Measurements from ENCODE around the gene WASL.

WASL gene

DNA sequence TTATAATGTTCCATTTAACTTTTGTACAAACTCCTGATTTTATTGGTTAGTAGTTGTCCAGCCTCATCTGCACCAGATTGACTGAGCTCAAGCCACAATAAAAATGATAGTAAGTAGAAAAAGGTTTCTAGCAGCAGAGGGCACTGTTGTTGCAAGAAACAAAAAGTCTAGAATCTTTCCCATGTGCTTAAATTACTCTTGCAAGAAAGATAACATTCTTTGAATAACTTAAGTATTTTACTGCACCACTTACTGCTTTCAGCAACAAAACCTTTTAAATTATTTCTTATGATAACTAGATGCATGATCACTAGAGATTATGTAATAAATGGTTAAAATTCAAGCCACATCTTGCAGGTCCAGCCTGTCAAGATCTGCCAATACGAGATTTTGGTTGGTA lies 66.1 kb downstream of the WASL start:
- H3K27me3 ChIP-seq: no peaks in the 10 kb centered on the region
- no peaks in the 10 kb centered on the region for H3K9me3 ChIP-seq

DNA sequence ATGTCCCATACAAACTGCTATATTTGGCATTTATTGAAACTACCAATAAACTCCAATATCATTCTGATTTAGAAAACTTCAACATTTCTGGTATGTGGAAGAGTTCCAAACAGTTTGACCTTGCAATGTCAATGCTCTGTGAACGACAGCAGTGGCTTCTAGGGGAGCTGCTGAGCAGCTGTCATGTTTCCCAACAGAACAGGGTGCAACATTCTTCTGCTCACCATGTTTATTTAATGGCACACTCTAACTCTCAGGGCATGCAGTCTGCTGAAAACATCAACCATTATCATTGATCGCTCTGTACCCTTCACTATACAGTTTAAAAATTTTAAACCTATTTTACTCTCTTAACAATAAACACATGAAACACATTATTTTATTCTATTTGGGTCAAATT lies 67.2 kb downstream of the WASL start:
- Histone ChIP-seq H3K9ac (no peak overlapping the region), H3K4me3 (no peak overlapping the region), H4K20me1 (no peaks in the 10 kb centered on the region), H3K4me2 (no peak overlapping the region), H3K36me3 (peaks cover 24% of the 10 kb centered on the region), H3K9me3 (no peaks in the 10 kb centered on the region), H3K4me1 (no peaks in the 10 kb centered on the region), H3K27me3 (no peaks in the 10 kb centered on the region), H3K27ac (no peak overlapping the region)
- TF ChIP-seq Cebpa-rat (IDR thresholded peaks at IDR 0.05): no peak

More for the DNA sequence above, 66.1 kb downstream of the WASL start:
- Histone ChIP-seq H3K36me3 (peaks cover 33% of the 10 kb centered on the region), H3K4me2 (no peak overlapping the region), H3K27ac (no peak overlapping the region), H4K20me1 (no peaks in the 10 kb centered on the region), H3K4me1 (no peaks in the 10 kb centered on the region), H3K9ac (no peak overlapping the region), H3K4me3 (no peak overlapping the region)
- TF ChIP-seq Cebpa-rat (IDR thresholded peaks at IDR 0.05): no peak

- H3K27ac ChIP-seq: no peak overlapping the region
- H3K27me3 ChIP-seq: no peaks in the 10 kb centered on the region
- H3K4me3 ChIP-seq: no peak overlapping the region
- TF ChIP-seq Cebpa-rat (IDR thresholded peaks at IDR 0.05): no peak
- no peaks in the 10 kb centered on the region for H3K9me3 ChIP-seq
- no peaks in the 10 kb centered on the region for H4K20me1 ChIP-seq
- no peak overlapping the region for H3K9ac ChIP-seq
- H3K4me2 ChIP-seq: no peak overlapping the region
- H3K36me3 ChIP-seq: peaks cover 24% of the 10 kb centered on the region
- H3K4me1 ChIP-seq: no peaks in the 10 kb centered on the region
These were observed 68.2 kb downstream of the WASL start for GRCh38 chr7:123680580-123680979.

GRCh38 chr7:123679614-123680013 lies 69.2 kb downstream of the WASL start:
- no peak for TF ChIP-seq Cebpa-rat (IDR thresholded peaks at IDR 0.05)
- no peaks in the 10 kb centered on the region for H3K4me1 ChIP-seq
- H3K4me2 ChIP-seq: no peak overlapping the region
- H4K20me1 ChIP-seq: no peaks in the 10 kb centered on the region
- H3K9ac ChIP-seq: no peak overlapping the region
- no peaks in the 10 kb centered on the region for H3K27me3 ChIP-seq
- H3K4me3 ChIP-seq: no peak overlapping the region
- H3K27ac ChIP-seq: no peak overlapping the region
- H3K36me3 ChIP-seq: peaks cover 17% of the 10 kb centered on the region
- no peaks in the 10 kb centered on the region for H3K9me3 ChIP-seq

DNA sequence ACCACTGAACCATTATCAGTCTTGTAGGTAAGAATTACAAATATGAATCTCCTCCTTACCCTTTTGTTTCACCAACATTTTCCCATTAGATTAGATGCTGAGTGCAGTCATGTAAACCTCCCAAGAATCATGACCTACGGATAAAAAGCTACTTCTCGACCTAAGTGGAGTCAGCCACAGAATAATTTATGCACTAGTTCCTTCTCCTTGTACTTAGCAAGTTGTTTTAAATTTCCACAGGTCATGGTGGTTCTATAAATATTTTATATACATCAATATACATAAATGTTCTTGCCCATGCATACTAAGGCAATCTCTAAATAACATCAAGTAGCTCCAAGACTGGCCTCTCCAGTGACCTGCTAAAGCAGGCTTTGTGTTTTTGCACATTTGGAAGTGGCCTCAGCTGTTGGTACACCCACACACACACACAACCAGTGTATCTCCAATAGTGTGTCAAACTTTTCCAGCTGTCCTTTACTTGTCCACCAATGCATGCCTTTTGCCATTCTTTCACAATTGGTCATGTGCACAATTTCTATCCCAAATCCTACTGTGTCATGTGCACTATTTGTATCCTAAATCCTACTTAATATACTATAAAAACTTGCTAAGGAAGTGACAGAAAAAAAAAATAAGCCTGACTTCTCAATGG lies 71.6 kb downstream of the WASL start:
- no peak overlapping the region for H3K4me3 ChIP-seq
- H4K20me1 ChIP-seq: no peaks in the 10 kb centered on the region
- H3K27ac ChIP-seq: no peak overlapping the region
- H3K36me3 ChIP-seq: peaks cover 16% of the 10 kb centered on the region
- H3K9ac ChIP-seq: no peak overlapping the region
- no peaks in the 10 kb centered on the region for H3K9me3 ChIP-seq
- no peak for TF ChIP-seq Cebpa-rat (IDR thresholded peaks at IDR 0.05)
- no peak overlapping the region for H3K4me2 ChIP-seq
- H3K27me3 ChIP-seq: no peaks in the 10 kb centered on the region
- no peaks in the 10 kb centered on the region for H3K4me1 ChIP-seq

DNA sequence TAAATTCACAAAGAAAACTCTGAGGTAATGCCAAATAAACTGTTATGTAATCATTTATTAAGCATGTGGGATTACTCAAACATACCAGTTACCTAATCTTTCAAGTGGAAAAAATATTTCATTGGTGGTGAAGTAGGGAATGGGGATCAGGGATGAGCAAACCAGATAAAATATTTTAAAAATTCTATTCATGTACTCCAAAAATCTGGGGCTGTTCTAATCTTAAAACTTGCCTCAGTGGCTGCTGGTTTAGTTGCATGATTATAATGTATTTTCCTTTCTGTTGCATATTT lies 73.7 kb downstream of the WASL start:
- peaks cover 7% of the 10 kb centered on the region; the same call in 1 of the 2 replicates for H3K36me3 ChIP-seq
- H3K4me2 ChIP-seq: no peak overlapping the region
- H3K9me3 ChIP-seq: no peaks in the 10 kb centered on the region
- H3K27ac ChIP-seq: no peak overlapping the region
- H4K20me1 ChIP-seq: no peaks in the 10 kb centered on the region
- no peaks in the 10 kb centered on the region for H3K4me1 ChIP-seq
- no peak for TF ChIP-seq Cebpa-rat (IDR thresholded peaks at IDR 0.05)
- no peak overlapping the region for H3K9ac ChIP-seq
- no peak overlapping the region for H3K4me3 ChIP-seq
- no peaks in the 10 kb centered on the region for H3K27me3 ChIP-seq

GRCh38 chr7:123674399-123675180 lies 74.2 kb downstream of the WASL start:
- H3K36me3 ChIP-seq: peaks cover 1% of the 10 kb centered on the region; the same call in 1 of the 2 replicates
- H3K9me3 ChIP-seq: no peaks in the 10 kb centered on the region
- no peak for TF ChIP-seq Cebpa-rat (IDR thresholded peaks at IDR 0.05)
- no peak overlapping the region for H3K9ac ChIP-seq
- no peak overlapping the region for H3K4me3 ChIP-seq
- H3K4me2 ChIP-seq: no peak overlapping the region
- no peaks in the 10 kb centered on the region for H3K27me3 ChIP-seq
- no peaks in the 10 kb centered on the region for H4K20me1 ChIP-seq
- no peaks in the 10 kb centered on the region for H3K4me1 ChIP-seq
- no peak overlapping the region for H3K27ac ChIP-seq

DNA sequence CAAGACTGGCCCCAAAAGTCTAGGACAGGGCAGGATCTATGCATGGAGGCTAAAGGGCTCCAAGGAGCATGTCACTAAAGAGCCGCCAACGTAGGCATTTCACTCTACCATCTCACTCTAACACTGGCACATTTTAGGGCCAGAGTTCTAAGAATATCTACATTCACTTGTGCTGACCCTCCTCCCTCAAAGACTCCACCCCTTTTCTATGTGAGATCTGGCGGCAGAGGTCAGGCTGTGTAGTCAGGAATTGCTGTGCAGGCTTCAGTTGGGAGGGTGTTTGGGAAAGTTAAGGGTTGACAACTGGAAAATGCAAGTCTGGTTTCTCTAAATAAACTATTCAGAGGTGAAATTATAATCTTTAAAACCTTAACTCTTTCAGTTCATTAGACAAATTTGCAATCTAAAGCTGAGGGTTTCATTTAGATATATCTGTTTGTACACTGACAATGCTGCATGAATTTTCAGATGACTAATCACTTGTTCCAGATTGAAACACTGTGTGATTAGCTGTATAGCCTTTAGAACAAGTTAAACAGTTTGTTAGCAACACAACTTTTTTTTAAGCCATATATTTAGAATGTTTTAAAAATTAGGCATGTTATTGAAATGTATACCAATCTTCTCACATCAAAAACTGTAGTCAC lies 74.9 kb downstream of the WASL start:
- Histone ChIP-seq H3K4me1 (no peaks in the 10 kb centered on the region), H3K4me2 (no peak overlapping the region), H3K36me3 (no peaks in the 10 kb centered on the region), H3K27me3 (no peaks in the 10 kb centered on the region), H3K4me3 (no peak overlapping the region), H3K9ac (no peak overlapping the region), H3K27ac (no peak overlapping the region), H4K20me1 (no peaks in the 10 kb centered on the region), H3K9me3 (no peaks in the 10 kb centered on the region)
- no peak for TF ChIP-seq Cebpa-rat (IDR thresholded peaks at IDR 0.05)

DNA sequence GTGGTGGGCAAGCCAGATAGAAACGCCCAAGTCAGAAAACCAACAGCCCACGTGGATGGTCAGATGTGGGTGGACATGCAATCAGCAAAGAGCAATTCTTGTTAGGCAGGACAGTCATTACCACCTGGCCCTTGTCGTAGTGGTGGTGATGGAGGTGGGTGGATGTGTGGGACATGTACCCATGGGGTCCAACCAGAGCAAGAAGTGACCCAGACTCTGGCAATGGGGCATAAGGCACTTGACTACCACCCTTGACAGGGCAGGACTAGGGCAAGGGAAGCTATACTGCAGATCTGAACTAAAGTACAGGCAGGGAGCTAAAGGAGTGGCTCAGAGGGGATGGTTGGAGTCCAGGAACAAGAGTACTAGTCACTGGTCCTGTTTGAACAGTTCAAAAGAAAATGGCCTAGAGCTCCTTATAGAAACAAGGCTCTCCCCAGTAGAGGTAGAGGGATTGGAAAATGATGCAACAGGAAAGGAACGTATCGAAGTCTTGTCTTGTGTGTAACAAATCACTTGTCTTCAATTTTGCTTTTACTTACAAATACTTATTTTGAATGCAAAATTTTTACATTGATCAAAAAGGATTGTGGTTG lies 75.6 kb downstream of the WASL start:
- Histone ChIP-seq H3K4me3 (no peak overlapping the region), H3K27me3 (no peaks in the 10 kb centered on the region), H3K27ac (no peak overlapping the region), H3K36me3 (no peaks in the 10 kb centered on the region), H3K9me3 (no peaks in the 10 kb centered on the region), H3K4me1 (no peaks in the 10 kb centered on the region), H4K20me1 (no peaks in the 10 kb centered on the region), H3K4me2 (no peak overlapping the region), H3K9ac (no peak overlapping the region)
- TF ChIP-seq Cebpa-rat (IDR thresholded peaks at IDR 0.05): no peak

GRCh38 chr7:123669485-123669884 lies 79.3 kb downstream of the WASL start:
- no peaks in the 10 kb centered on the region for H4K20me1 ChIP-seq
- H3K27ac ChIP-seq: no peak overlapping the region
- no peak overlapping the region for H3K4me3 ChIP-seq
- H3K9ac ChIP-seq: no peak overlapping the region
- no peaks in the 10 kb centered on the region for H3K36me3 ChIP-seq
- H3K4me1 ChIP-seq: no peaks in the 10 kb centered on the region
- no peak overlapping the region for H3K4me2 ChIP-seq
- H3K27me3 ChIP-seq: no peaks in the 10 kb centered on the region
- H3K9me3 ChIP-seq: no peaks in the 10 kb centered on the region
- no peak for TF ChIP-seq Cebpa-rat (IDR thresholded peaks at IDR 0.05)

Measured in BLaER1 (cell line).